HG03095 (cell line): ENCODE measurements around the gene AJUBA.
"Not testable (repeated sequence)": the region's sequence is repeated elsewhere in the genome, so short reads cannot be mapped to it uniquely, and the experiment has no call there.

Source experiments
- ATAC-seq: cut with Tn5 transposase; IDR thresholded peaks from one replicate; pipeline ENCODE4 v1.9.1; 2021; ENCODE audit warnings: moderate library complexity; ENCODE audit not compliant: unreplicated experiment

Gene AJUBA

GRCh38 chr14:22952418-22952817 is 29.9 kb downstream of the AJUBA start:
- no peak for ATAC-seq

GRCh38 chr14:22951795-22952194 is 30.6 kb downstream of the AJUBA start:
- not testable (repeated sequence) for ATAC-seq

GRCh38 chr14:22945642-22946041 is 36.7 kb downstream of the AJUBA start:
- no peak for ATAC-seq

GRCh38 chr14:22939684-22940083 is 42.7 kb downstream of the AJUBA start:
- no peak for ATAC-seq

GRCh38 chr14:22935156-22935555 is 47.2 kb downstream of the AJUBA start:
- no peak for ATAC-seq

GRCh38 chr14:22932146-22932545 is 50.2 kb downstream of the AJUBA start:
- no peak for ATAC-seq

- no peak for ATAC-seq
Measured at GRCh38 chr14:22929961-22930364, 52.4 kb downstream of the AJUBA start.

- ATAC-seq, result peak; percentile 88
Measured at GRCh38 chr14:22929104-22929960, 53.0 kb downstream of the AJUBA start, which contains the start of gene PRMT5. Gene PRMT5, minus strand, starts transcription at chr14:22929376. Its CDS starts 15 bp downstream, at chr14:22929361.

- ATAC-seq, result no peak
Measured at GRCh38 chr14:22928237-22929103, 53.9 kb downstream of the AJUBA start.

GRCh38 chr14:22926316-22926715 is 56.0 kb downstream of the AJUBA start:
- ATAC-seq, result no peak

GRCh38 chr14:22925513-22925912 is 56.8 kb downstream of the AJUBA start:
- ATAC-seq, result no peak

- ATAC-seq, result no peak
Measured at GRCh38 chr14:22923746-22924145, 58.6 kb downstream of the AJUBA start.

- no peak for ATAC-seq
Measured at GRCh38 chr14:22922294-22922693, 60.1 kb downstream of the AJUBA start.
